Measurements from ENCODE around the gene CHCHD1.

The CHCHD1 gene

GRCh38 chr10:73809061-73809818 lies 27.4 kb downstream of the CHCHD1 start:
- CTCF ChIA-PET: interaction anchor here (1.0 to 2.2 kb wide), 9 partner anchors 10 to 70 kb away, joined by 3 to 10 read pairs (median 3); partner anchors contain the start of gene ZSWIM8
- POLR2A ChIA-PET: interaction anchor here (0.9 to 2.0 kb wide), 4 partner anchors 10 to 80 kb away, joined by 3 to 7 read pairs (median 5); partner anchors contain the start of gene ZSWIM8
- 100% methylated on average over 1 of the region's 5 CpGs for WGBS (ENCODE audit: insufficient coverage)

GRCh38 chr10:73810358-73810734 lies 28.5 kb downstream of the CHCHD1 start:
- H3K9me3 ChIP-seq (ENCODE audit: control extremely low read depth in 1 of 5, control insufficient read depth in 4 of 5, insufficient read depth in 2 of 5, low read depth in 1 of 5, low read length in 4 of 5): no peaks in the 10 kb centered on the region
- CTCF ChIA-PET: interaction anchor here (0.9 to 2.2 kb wide), 6 partner anchors 9 to 29 kb away, joined by 3 to 10 read pairs (median 4); partner anchors contain the start of genes CHCHD1 and ZSWIM8
- POLR2A ChIA-PET: interaction anchor here (1.0 to 2.0 kb wide), 2 partner anchors 25 to 32 kb away, joined by 3 to 6 read pairs; partner anchors contain the start of gene ZSWIM8
- 100% methylated on average over 4 of the region's 7 CpGs for WGBS (ENCODE audit: insufficient coverage)
- no peaks in the 10 kb centered on the region for H3K27me3 ChIP-seq (replicated peaks in 2 of 5; ENCODE audit: control insufficient read depth in 4 of 5, insufficient read depth in 5 of 5, low read length in 4 of 5)
- peak overlapping the region in 1 of 2 experiments; percentile 87 for H3K27ac ChIP-seq (ENCODE audit: insufficient read depth in 1 of 2, low read depth in 1 of 2, low read length in 2 of 2, poor library complexity in 1 of 2, severe bottlenecking in 2 of 2)
- peaks cover 14 to 62% (median 54%) of the 10 kb centered on the region in 4 experiments for H3K36me3 ChIP-seq (ENCODE audit: control insufficient read depth in 4 of 4, insufficient read depth in 4 of 4, low read length in 3 of 4)
- H3K4me1 ChIP-seq (ENCODE audit: control extremely low read depth in 1 of 4, control insufficient read depth in 4 of 4, insufficient read depth in 4 of 4, low read length in 3 of 4): peaks cover 0 to 8% (median 6%) of the 10 kb centered on the region in 4 experiments
- no peak for DNase-seq
- H3K4me3 ChIP-seq (ENCODE audit: control insufficient read depth in 1 of 7, extremely low read depth in 1 of 7, insufficient read depth in 4 of 7, low read depth in 2 of 7, low read length in 6 of 7): peak overlapping the region; percentile 76 to 86 (median 80)

More at GRCh38 chr10:73809061-73809818, 27.4 kb downstream of the CHCHD1 start:
- H3K9me3 ChIP-seq (ENCODE audit: control extremely low read depth in 1 of 5, control insufficient read depth in 4 of 5, insufficient read depth in 2 of 5, low read depth in 1 of 5, low read length in 4 of 5): no peaks in the 10 kb centered on the region
- peaks cover 14 to 59% (median 49%) of the 10 kb centered on the region in 4 experiments for H3K36me3 ChIP-seq (ENCODE audit: control insufficient read depth in 4 of 4, insufficient read depth in 4 of 4, low read length in 3 of 4)
- no peak for DNase-seq
- H3K27ac ChIP-seq (ENCODE audit: insufficient read depth in 1 of 2, low read depth in 1 of 2, low read length in 2 of 2, poor library complexity in 1 of 2, severe bottlenecking in 2 of 2): no peak overlapping the region
- H3K4me3 ChIP-seq (ENCODE audit: control insufficient read depth in 1 of 7, extremely low read depth in 1 of 7, insufficient read depth in 4 of 7, low read depth in 2 of 7, low read length in 6 of 7): no peak overlapping the region
- peaks cover 0 to 8% (median 6%) of the 10 kb centered on the region in 4 experiments for H3K4me1 ChIP-seq (ENCODE audit: control extremely low read depth in 1 of 4, control insufficient read depth in 4 of 4, insufficient read depth in 4 of 4, low read length in 3 of 4)
- no peaks in the 10 kb centered on the region for H3K27me3 ChIP-seq (replicated peaks in 2 of 5; ENCODE audit: control insufficient read depth in 4 of 5, insufficient read depth in 5 of 5, low read length in 4 of 5)

GRCh38 chr10:73810735-73811465 lies 29.1 kb downstream of the CHCHD1 start:
- Histone ChIP-seq H3K27ac (ENCODE audit: insufficient read depth in 1 of 2, low read depth in 1 of 2, low read length in 2 of 2, poor library complexity in 1 of 2, severe bottlenecking in 2 of 2) (peak overlapping the region; percentile 75 to 87), H3K9me3 (ENCODE audit: control extremely low read depth in 1 of 5, control insufficient read depth in 4 of 5, insufficient read depth in 2 of 5, low read depth in 1 of 5, low read length in 4 of 5) (no peaks in the 10 kb centered on the region), H3K27me3 (replicated peaks in 2 of 5; ENCODE audit: control insufficient read depth in 4 of 5, insufficient read depth in 5 of 5, low read length in 4 of 5) (no peaks in the 10 kb centered on the region), H3K4me1 (ENCODE audit: control extremely low read depth in 1 of 4, control insufficient read depth in 4 of 4, insufficient read depth in 4 of 4, low read length in 3 of 4) (peaks cover 0 to 8% (median 7%) of the 10 kb centered on the region in 4 experiments), H3K36me3 (ENCODE audit: control insufficient read depth in 4 of 4, insufficient read depth in 4 of 4, low read length in 3 of 4) (peaks cover 14 to 62% (median 52%) of the 10 kb centered on the region in 4 experiments), H3K4me3 (ENCODE audit: control insufficient read depth in 1 of 7, extremely low read depth in 1 of 7, insufficient read depth in 4 of 7, low read depth in 2 of 7, low read length in 6 of 7) (peak overlapping the region; percentile 76 to 86 (median 80))
- under 1% methylated on average over 58 of the region's 63 CpGs for WGBS (ENCODE audit: insufficient coverage)
- peak; percentile 16 to 63 (median 60) for DNase-seq
- POLR2A ChIA-PET: interaction anchor here (1.0 to 2.0 kb wide), 2 partner anchors 25 to 33 kb away, joined by 3 to 6 read pairs; partner anchors contain the start of gene ZSWIM8
- CTCF ChIA-PET: interaction anchor here (0.9 to 2.2 kb wide), 5 partner anchors 9 to 30 kb away, joined by 3 to 10 read pairs (median 3); partner anchors contain the start of genes CHCHD1 and ZSWIM8

GRCh38 chr10:73812657-73813056 lies 30.8 kb downstream of the CHCHD1 start:
- Histone ChIP-seq H3K27me3 (replicated peaks in 2 of 5; ENCODE audit: control insufficient read depth in 4 of 5, insufficient read depth in 5 of 5, low read length in 4 of 5) (no peaks in the 10 kb centered on the region), H3K4me3 (ENCODE audit: control insufficient read depth in 1 of 7, extremely low read depth in 1 of 7, insufficient read depth in 4 of 7, low read depth in 2 of 7, low read length in 6 of 7) (no peak overlapping the region), H3K4me1 (ENCODE audit: control extremely low read depth in 1 of 4, control insufficient read depth in 4 of 4, insufficient read depth in 4 of 4, low read length in 3 of 4) (peaks cover 0 to 11% (median 8%) of the 10 kb centered on the region in 4 experiments), H3K9me3 (ENCODE audit: control extremely low read depth in 1 of 5, control insufficient read depth in 4 of 5, insufficient read depth in 2 of 5, low read depth in 1 of 5, low read length in 4 of 5) (no peaks in the 10 kb centered on the region), H3K27ac (ENCODE audit: insufficient read depth in 1 of 2, low read depth in 1 of 2, low read length in 2 of 2, poor library complexity in 1 of 2, severe bottlenecking in 2 of 2) (no peak overlapping the region), H3K36me3 (ENCODE audit: control insufficient read depth in 4 of 4, insufficient read depth in 4 of 4, low read length in 3 of 4) (peaks cover 8 to 59% (median 45%) of the 10 kb centered on the region in 4 experiments)
- POLR2A ChIA-PET: no interaction called here
- 95% methylated on average over 4 of the region's 4 CpGs for WGBS (ENCODE audit: insufficient coverage)
- CTCF ChIA-PET: interaction anchor here (0.9 to 1.0 kb wide), 2 partner anchors 9 to 38 kb away, joined by 3 to 4 read pairs; no protein-coding TSS in a partner anchor
- DNase-seq: no peak

GRCh38 chr10:73813333-73813732 lies 31.5 kb downstream of the CHCHD1 start:
- Histone ChIP-seq H3K36me3 (ENCODE audit: control insufficient read depth in 4 of 4, insufficient read depth in 4 of 4, low read length in 3 of 4) (peaks cover 8 to 59% (median 46%) of the 10 kb centered on the region in 4 experiments), H3K9me3 (ENCODE audit: control extremely low read depth in 1 of 5, control insufficient read depth in 4 of 5, insufficient read depth in 2 of 5, low read depth in 1 of 5, low read length in 4 of 5) (no peaks in the 10 kb centered on the region), H3K4me3 (ENCODE audit: control insufficient read depth in 1 of 7, extremely low read depth in 1 of 7, insufficient read depth in 4 of 7, low read depth in 2 of 7, low read length in 6 of 7) (no peak overlapping the region), H3K27me3 (replicated peaks in 2 of 5; ENCODE audit: control insufficient read depth in 4 of 5, insufficient read depth in 5 of 5, low read length in 4 of 5) (no peaks in the 10 kb centered on the region), H3K27ac (ENCODE audit: insufficient read depth in 1 of 2, low read depth in 1 of 2, low read length in 2 of 2, poor library complexity in 1 of 2, severe bottlenecking in 2 of 2) (no peak overlapping the region), H3K4me1 (ENCODE audit: control extremely low read depth in 1 of 4, control insufficient read depth in 4 of 4, insufficient read depth in 4 of 4, low read length in 3 of 4) (peaks cover 0 to 11% (median 8%) of the 10 kb centered on the region in 4 experiments)
- DNase-seq: no peak
- ChIA-PET CTCF (interaction anchor here (1.0 to 1.7 kb wide), 2 partner anchors 8 to 10 kb away, joined by 4 to 6 read pairs; no protein-coding TSS in a partner anchor), POLR2A (no interaction called here)
- WGBS (ENCODE audit: insufficient coverage): 91% methylated on average over 4 of the region's 7 CpGs

- ChIA-PET POLR2A (interaction anchor here (0.7 kb wide), 1 partner anchor 20 kb away, joined by 3 read pairs; no protein-coding TSS in a partner anchor), CTCF (interaction anchor here (0.9 to 1.7 kb wide), 3 partner anchors 9 to 42 kb away, joined by 3 to 6 read pairs (median 4); a partner anchor contains a TSS)
- Histone ChIP-seq H3K4me3 (ENCODE audit: control insufficient read depth in 1 of 7, extremely low read depth in 1 of 7, insufficient read depth in 4 of 7, low read depth in 2 of 7, low read length in 6 of 7) (no peak overlapping the region), H3K36me3 (ENCODE audit: control insufficient read depth in 4 of 4, insufficient read depth in 4 of 4, low read length in 3 of 4) (peaks cover 7 to 62% (median 46%) of the 10 kb centered on the region in 4 experiments), H3K27ac (ENCODE audit: insufficient read depth in 1 of 2, low read depth in 1 of 2, low read length in 2 of 2, poor library complexity in 1 of 2, severe bottlenecking in 2 of 2) (no peak overlapping the region), H3K9me3 (ENCODE audit: control extremely low read depth in 1 of 5, control insufficient read depth in 4 of 5, insufficient read depth in 2 of 5, low read depth in 1 of 5, low read length in 4 of 5) (no peaks in the 10 kb centered on the region), H3K27me3 (replicated peaks in 2 of 5; ENCODE audit: control insufficient read depth in 4 of 5, insufficient read depth in 5 of 5, low read length in 4 of 5) (no peaks in the 10 kb centered on the region), H3K4me1 (ENCODE audit: control extremely low read depth in 1 of 4, control insufficient read depth in 4 of 4, insufficient read depth in 4 of 4, low read length in 3 of 4) (peaks cover 0 to 11% (median 8%) of the 10 kb centered on the region in 4 experiments)
- no peak for DNase-seq
- 97% methylated on average over 10 of the region's 13 CpGs for WGBS (ENCODE audit: insufficient coverage)
Observed at GRCh38 chr10:73814276-73814895, 32.5 kb downstream of the CHCHD1 start.

Measured in common myeloid progenitor, CD34-positive (primary cell).